Left kidney (tissue), 2 donors: ENCODE results near the gene CCRL2. TPM values are rescaled to one million over a fixed set of nuclear protein-coding genes. Genes with fewer than 3 reads are reported as not detected.
"Not testable (repeated sequence)": the region's sequence is repeated elsewhere in the genome, so short reads cannot be mapped to it uniquely, and the experiment has no call there.

ENCODE experiments used
- DNase-seq: peaks from one replicate; pipeline ENCODE4 v3.0.0-alpha.2; 2013
- polyA plus RNA-seq: library from polyadenylated mRNA; unstranded; fragments of 120-200 nt; gene quantifications from one replicate; pipeline ENCODE4 v1.2.1, GENCODE V29; 2013; ENCODE audit not compliant: insufficient read length

Gene CCRL2
- polyA plus RNA-seq, 1 donor: 1.2 TPM

DNA sequence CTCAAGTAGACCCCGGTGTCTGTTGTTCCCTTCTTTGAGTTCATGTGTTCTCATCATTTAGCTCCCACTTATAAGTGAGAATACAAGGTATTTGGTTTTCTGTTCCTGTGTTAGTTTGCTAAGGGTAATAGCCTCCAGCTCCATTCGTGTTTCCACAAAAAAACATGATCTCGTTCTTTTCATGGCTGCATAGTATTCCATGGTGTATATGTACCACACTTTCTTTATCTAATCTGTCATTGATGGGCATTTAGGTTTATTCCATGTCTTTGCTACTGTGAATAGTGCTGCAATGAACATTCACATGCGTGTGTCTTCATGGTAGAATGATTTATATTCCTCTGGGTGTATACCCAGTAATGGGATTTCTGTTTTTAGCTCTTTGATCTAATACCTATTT is 4.2 kb upstream of the CCRL2 start:
- DNase-seq: not testable (repeated sequence)

DNA sequence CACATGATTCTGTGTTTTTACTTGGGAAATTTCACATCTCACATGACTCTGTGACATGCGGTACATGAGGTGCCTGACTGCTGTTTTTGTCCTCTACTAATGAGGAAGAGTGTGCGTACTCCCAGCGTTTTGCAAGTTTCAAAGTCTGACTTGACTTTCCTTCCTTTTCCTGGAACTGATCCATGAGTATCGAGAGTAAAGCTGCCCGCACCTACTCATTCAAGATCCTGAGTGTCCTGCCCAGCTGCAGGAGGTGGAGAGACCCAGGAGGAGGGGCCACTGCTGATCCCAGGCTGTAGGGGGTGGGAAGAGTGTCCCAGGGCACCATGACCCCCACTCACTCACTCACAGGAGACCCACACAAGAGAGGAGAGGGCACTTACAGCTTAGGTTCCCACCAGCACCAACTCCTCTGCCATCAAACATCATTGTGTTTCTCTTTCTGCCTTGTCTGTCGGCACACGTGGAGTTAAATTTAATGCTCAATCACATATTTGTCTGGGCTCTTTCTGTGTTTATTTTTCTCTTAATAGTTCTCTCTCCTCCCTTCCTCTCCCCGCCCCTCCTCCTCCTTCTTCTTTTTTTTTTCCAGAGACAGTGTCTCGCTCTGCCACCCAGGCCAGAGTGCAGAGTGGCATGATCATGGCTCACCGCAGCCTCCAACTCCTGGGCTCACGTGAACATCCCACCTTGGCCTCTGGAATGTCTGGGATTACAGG is 1.6 kb upstream of the CCRL2 start:
- no peak for DNase-seq

DNA sequence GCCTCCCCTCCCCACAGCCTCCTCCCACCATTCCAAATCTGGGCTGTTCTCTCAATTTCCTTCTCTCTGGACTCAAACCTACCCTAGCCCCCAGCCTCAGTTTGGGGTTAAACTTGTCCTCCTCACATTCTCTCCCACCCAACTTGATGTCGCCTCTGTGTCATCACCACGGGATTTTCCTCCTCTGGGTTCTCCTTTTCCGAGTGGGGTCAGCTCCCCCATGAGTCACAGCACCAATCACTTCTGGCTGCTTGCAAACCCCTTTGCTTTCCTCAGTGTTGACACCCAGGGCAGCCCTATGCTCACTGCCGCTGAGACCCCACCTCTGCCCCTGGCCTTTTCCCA is 644 bp upstream of the CCRL2 start:
- no peak for DNase-seq

DNA sequence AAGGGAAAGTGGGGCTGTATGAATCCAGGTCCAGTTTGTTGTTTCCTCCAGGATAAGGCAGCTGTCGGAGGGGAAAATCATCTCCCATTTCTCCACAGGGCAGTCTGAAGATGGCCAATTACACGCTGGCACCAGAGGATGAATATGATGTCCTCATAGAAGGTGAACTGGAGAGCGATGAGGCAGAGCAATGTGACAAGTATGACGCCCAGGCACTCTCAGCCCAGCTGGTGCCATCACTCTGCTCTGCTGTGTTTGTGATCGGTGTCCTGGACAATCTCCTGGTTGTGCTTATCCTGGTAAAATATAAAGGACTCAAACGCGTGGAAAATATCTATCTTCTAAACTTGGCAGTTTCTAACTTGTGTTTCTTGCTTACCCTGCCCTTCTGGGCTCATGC is 911 bp downstream of the CCRL2 start:
- DNase-seq: no peak

DNA sequence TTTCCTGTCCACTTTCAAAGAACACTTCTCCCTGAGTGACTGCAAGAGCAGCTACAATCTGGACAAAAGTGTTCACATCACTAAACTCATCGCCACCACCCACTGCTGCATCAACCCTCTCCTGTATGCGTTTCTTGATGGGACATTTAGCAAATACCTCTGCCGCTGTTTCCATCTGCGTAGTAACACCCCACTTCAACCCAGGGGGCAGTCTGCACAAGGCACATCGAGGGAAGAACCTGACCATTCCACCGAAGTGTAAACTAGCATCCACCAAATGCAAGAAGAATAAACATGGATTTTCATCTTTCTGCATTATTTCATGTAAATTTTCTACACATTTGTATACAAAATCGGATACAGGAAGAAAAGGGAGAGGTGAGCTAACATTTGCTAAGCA is 1.8 kb downstream of the CCRL2 start:
- DNase-seq: no peak

DNA sequence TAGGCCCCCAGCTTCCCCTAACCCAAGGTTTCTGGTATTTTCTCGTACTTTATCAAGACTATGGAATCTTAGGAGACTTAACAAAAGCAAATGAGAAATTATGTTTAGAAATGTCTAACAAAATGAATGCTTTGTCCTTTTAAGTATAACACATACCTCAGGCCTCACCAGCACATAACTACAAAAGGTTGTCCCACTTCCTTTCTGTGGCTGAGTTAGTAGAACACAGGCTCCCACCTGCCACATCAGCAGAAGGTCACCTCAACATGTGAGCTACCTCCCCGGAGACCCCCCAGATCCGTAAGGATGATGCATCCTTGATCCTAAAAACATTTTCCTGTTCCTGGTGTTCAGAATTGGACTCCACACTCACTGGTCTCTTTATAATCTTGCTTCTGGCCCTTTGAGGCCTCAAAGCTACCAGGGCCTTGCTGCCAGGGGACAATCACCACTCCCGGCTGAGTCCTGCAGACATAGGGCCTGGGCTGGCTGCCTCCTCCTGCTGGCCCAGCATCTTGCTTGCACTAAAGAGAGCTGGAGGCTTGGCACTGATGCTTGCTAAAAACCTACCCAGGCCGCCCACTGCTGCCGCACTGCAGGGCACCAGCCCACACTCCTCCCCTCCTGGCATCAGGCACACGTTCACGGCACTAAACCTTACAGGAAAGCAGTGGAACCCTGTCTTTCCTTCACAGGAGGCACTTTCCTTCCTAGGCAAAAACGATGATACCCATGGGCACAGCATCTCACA is 2.9 kb downstream of the CCRL2 start:
- no peak for DNase-seq

DNA sequence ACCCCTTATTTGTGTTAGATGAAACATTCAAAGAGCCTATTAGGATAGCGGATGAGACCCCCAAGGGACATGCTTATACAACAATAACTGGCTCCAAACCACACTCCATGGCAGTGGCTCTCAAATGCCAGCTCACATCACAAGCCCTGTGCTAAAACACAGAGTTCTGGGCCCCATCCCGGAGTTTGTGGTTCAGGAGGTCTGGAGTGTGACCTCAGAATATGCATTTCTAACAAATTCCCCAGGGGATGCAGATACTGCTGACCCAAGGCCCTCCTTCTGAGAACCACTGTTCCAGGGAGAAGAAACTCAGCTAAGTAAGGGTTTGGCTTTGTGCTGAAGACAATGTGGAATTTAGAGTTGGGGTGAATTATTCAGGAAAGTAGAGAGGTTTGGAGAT is 3.6 kb downstream of the CCRL2 start:
- no peak for DNase-seq

DNA sequence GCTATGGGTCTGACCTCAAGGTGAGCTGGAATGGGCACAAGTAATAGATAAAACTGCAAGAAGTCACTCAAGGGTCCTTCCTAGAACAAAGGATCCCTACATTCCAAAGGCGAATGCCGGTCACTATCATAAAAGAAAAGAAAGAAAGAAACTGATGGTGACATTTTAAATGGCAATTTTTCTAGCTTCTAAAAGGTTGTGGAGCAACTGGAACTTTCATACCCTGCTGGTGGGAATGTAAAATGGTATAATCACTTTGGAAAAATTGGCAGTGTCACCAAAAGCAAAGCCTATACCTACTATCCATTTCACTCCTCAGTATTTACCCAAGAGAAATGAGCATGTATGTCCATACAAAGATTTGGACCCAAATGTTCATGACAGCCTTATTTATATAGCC is 4.2 kb downstream of the CCRL2 start:
- no peak for DNase-seq

DNA sequence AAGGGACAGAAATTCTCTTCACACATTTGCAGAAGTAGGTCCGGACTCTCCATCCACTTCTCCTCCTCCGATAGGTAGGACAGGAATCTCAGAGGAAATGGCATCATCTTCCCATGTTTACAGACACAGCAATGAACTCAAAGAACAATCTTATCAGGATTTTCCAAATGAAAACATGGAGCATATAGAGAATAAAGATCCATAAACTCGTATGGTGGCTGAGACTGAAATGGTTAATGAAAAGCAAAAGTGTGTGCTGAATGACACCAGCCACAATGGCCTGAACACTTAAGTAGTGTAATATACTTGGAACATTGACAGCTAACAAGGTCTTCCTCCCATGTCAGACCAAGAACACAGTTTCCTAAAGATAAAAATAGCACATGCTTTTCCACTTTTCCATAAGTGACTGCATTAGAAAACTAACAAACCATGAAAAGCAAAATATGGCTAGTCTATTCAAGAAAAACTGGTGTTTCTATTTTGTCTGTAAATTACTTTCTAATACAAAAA is 5.8 kb downstream of the CCRL2 start:
- no peak for DNase-seq

DNA sequence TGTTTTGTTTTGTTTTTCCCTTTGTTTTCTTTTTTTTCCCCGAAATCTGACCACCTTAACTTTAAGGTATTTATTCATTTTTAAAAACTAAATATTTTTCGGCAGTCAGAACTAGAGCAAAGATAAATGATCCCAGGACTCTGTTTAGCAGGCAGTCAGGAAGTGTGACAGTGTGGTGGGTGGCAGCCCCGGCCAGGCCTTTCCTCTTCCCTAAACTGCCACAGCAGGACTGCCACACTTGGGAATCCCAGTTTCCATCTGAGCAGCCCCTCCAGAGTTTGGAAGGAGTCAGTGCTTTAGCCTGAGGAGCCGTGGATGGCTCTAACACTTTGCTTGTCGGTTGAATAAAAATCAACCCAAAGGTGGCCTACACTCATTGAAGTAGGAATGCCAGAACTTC is 6.9 kb downstream of the CCRL2 start:
- DNase-seq: no peak

DNA sequence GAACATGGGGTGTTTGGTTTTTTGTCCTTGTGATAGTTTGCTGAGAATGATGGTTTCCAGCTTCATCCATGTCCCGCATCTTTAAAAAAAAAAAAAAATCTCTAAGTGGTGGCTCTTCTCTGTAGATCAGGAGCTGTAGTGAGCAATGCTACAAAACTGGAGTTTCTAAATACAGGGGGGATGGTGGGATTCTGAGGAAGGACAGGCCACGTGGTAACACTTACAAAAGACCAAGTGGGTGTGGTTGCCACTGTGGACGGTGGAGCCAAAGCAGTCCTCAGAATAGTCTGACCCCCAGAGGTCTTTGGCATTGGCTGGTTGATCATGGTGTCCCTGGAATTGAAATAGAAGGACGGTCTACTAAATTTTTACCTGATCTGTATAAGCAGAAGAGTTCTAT is 7.7 kb downstream of the CCRL2 start:
- DNase-seq: no peak

DNA sequence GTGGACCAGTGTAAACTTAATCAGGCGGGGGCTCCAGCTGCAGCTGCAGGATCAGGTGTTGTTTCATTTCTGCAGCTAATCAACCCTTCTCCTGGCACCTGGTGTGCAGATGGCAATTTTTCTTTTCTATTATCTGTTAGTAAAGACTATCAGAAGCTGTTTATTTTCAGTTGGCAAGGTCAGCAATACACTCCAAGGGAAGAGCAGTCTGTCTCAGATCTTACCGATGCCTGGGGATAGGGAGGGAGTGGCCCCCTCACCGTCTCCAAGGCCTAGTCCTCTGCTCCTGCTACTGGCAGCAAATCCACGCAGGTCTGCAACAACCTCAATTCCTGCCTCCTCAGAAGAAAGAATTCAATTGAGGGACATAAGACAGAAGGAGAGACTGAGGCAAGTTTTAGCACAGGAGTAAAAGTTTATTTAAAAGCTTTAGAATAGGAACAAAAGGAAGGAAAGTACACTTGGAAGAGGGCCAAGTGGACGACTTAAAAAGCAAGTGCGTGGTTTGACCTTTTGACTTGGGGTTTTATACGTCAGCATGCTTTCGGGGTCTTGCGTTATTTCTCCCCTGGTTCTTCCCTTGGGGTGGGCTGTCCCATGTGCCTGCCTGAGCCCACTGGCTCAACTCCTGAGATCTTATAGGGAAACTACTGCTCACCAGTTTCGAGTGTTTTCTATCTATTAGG is 9.2 kb downstream of the CCRL2 start:
- no peak for DNase-seq

DNA sequence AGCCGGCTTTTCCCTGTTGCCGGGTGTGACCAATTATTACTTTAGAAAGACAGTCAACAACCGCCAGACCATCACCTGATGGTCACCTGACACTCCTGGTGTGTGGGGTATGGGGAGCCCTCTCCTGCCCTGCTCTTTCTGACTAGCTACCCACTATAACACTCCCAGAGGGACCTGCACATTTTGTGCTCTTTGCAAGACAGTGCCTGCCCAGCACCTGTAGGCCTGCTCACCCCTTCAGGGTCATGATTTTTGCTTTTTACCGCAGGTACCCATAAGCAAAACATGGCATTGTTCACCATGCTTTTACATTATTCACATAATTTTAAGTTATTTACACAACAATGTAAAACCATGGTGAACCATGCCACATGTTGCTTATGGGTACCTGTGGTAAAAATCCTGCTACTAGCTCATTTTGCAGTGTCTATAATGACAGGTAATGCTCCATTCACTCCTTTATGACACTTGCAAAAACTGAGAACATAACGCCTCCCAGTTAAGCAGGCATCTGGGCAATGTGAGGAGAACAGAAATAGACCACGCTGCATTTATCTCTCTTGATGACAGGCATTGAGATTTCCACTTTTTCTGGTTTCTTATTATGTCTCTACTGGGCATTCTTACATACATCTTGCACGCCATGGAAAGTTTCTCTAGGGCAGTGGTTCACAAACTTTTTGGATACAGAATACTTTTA is 9.9 kb downstream of the CCRL2 start:
- DNase-seq: no peak

DNA sequence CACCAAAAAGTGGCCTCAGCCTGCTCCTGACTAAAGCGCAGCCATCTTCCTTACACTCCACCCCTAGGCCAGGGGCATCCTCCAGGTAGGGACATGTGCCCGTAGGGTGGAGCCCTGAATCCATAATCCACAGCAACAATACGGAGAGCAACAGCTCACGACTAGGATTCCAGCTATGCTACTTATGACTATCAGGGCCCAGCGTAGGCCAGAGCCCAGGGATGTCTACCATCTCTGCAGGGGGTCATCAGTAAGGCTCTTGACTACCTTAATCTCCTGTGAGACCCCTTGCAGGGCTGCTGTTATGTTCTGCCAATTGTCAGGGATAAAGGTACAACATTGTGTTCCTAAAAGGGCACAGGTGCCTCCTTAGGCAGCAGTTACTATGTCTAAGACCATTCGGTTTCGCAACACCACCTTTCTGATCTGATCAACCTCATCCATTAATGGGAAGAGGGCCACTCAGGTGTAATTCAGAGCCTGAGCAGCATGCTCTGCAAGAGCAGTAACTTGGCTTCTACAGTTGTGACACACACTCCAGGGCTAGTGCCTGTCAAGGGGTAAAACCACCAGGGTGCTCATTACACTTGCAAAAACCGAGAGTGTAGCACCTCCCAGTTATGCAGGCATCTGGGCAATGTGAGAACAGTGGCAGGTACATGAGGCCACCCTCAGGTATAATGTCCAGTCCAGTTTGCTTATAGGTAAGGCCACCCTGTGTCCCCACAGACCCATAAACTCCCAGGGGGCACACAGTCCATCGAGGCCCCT is 11.0 kb downstream of the CCRL2 start:
- no peak for DNase-seq

DNA sequence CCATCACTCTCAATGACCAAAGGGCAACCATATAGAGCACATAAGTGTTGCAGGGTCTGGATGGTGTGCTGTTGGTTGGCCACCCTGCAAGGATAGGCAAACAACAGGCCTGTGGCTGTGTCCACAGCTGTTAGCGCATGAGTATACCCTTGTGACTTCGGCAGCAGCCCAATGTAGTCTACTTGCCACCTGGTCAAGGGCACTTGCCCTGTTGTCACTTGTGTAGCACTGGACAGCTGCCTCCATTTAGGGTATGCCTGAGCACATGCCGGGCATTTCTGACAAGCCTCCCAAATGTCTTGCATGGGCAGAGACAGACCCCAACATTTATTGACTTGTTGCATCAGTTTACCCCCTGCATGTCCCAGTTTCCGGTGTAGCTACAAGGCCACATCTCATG is 12.8 kb downstream of the CCRL2 start:
- DNase-seq: no peak

DNA sequence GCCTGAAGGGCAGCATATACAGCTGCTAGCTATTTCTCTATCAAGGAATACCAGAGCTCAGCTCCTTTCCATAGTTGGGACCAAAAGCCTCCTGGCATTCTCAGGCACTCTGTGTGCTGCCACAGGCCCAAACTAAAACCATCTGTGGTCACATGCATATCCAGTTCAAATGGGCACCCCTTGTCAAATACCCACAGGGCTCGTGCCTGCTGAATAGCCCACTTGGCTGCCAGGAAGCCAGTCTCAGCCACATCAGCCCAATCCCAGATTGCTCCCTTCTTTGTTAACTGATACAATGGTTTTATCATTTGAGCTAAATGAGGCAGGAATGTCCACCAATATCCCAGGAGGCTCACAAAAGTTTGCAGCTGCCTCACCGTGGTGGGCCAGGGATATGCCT is 13.9 kb downstream of the CCRL2 start:
- DNase-seq: no peak

DNA sequence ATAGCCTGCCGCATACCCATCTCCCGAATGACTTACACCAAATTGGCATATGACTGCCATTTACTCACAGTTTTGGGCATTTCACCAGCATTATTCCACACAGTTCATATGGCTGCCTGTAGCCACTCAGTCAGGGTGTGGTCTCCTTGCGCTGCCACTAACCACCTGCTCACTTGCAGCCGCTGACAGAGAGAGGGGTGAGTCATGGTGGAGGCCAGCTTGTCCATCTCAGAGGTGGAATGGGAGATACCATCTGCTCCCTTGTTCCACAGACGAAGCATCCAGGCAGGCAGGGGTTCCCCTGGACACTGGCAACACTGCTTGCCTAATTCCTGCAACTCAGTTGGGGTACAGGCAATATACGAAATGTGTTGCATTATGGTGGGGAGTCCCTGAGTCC is 15.6 kb downstream of the CCRL2 start:
- no peak for DNase-seq

DNA sequence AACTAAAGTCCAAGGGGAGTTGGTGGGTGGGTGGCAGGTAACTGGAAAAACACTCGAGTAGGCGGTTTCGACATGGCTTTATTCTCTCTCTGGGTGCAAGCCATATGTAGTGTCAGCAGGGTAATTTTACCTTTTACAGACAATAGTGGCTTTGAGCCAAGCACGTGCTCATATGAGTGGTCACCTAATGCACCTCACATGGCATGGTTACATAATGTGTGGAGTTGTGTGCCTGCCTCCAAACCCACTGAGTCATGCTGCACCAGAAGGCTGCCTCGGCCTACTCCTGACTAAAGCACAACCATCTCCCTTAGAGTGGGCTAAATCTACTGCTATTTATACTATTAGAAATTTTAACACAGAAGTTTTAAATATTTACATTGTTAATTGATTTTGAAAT is 16.5 kb downstream of the CCRL2 start:
- DNase-seq: no peak

DNA sequence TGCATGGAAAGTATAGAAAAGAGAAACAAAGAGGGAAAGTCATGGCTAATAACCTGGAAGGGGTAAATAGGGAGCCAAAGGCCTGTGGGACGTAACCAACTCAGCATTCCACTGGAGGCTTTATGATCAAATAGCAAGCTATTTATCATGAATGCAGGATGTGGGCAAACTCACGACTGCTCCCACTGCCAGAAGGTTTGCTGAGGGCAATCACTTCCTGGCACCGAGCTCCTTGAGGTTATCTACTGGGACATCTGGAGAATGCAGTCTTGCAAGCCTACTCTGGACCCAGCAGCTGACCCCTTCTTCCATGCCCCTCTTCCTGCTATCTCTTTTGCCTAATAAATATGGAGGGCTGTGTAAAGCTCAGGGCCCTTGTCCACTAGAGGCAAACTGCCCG is 19.4 kb downstream of the CCRL2 start:
- not testable (repeated sequence) for DNase-seq

DNA sequence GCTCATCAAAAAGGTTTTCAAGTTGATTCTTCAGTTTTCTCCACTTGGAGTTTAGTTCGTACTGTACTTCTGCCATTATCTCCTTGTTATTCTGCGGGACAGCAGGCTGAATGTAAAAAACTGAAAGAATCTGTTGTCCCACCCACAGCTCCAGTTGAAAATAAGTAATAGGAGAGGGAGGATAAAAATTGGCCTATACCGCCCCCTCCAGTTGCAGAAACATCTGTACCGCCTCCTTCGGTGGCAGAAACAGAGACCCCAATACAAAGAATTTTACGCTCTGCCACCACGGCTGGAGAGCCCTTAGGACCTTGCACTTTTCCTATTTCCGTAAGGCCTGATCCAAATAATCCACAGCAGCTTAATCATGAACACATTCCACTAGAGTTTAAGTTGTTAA is 20.3 kb downstream of the CCRL2 start:
- DNase-seq: not testable (repeated sequence)

DNA sequence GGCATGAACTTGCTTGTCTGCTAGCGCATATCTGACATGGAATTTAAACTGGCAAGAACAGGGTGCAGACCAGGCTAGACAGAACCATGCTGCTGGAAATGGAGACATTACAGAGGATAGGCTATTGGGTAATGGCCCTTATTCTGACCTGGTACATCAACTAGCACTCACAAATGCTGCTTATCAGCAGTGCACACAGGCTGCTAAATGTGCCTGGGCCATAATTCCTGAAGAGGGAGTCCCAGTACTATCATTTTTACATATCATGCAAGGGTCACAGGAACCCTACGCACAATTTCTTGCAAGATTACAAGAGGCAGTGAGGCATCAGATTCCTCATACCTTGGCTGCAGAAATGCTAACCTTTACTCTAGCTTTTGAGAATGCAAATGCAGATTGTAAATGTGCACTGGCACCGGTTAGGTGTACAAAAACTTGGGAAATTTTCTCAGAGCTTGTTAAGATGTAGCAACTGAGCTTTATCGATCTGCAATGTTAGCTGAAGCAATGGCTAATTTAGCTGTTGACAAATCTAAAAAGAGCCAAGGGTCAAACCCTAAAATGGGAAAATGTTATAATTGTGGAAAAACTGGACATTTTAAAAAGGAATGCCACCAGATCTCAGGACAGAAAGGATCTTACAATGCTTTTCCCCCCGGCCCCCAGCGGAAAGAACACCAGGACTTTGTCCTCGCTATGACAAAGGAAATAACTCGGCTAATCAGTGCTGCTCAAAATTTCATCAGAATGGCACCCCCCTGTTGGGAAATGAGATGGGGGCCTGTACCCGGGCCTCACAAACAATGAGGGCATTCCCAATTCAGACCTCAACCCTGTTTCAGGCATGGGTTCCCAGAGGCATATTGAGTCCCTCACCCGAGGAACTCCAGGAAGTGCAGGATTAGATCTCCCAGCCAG is 21.1 kb downstream of the CCRL2 start:
- no peak for DNase-seq
